SU-DHL-6 (cell line): ENCODE data around the gene LAMP1.

Experiments used
- CTCF ChIP-seq: fragments of 200-600 bp; sonication (generic); IDR thresholded peaks from one replicate; pipeline ENCODE4 v1.5.1; 2017; ENCODE audit warnings: antibody characterized with exemption, mild to moderate bottlenecking, low read length, moderate library complexity; ENCODE audit not compliant: insufficient read depth, poor library complexity, severe bottlenecking
- EZH2phosphoT487 ChIP-seq: fragments of 200-600 bp; sonication (generic), shearing (Covaris generic); conservative IDR thresholded peaks from 2 replicates; pipeline ENCODE4 v1.6.1; 2018; ENCODE audit warnings: mild to moderate bottlenecking, antibody characterized with exemption, low read length, moderate library complexity, mixed read lengths

- no peak for TF ChIP-seq CTCF
- TF ChIP-seq EZH2phosphoT487, result no peak
These were observed 67.4 kb downstream of the LAMP1 start for GRCh38 chr13:113364311-113364889.
